GM20431 (cell line): Measurements from ENCODE around the gene HERPUD1.
"Not testable (repeated sequence)": the region's sequence is repeated elsewhere in the genome, so short reads cannot be mapped to it uniquely, and the experiment has no call there.

Experiments
- in situ Hi-C: fragments of 300-500 bp; cut with MseI, MboI; formaldehyde crosslinking; loops from one replicate; pipeline ENCODE4 v1.15.0; 2020; ENCODE audit warnings: low sequenced_read_pairs; ENCODE audit not compliant: unreplicated experiment

HERPUD1 gene

DNA sequence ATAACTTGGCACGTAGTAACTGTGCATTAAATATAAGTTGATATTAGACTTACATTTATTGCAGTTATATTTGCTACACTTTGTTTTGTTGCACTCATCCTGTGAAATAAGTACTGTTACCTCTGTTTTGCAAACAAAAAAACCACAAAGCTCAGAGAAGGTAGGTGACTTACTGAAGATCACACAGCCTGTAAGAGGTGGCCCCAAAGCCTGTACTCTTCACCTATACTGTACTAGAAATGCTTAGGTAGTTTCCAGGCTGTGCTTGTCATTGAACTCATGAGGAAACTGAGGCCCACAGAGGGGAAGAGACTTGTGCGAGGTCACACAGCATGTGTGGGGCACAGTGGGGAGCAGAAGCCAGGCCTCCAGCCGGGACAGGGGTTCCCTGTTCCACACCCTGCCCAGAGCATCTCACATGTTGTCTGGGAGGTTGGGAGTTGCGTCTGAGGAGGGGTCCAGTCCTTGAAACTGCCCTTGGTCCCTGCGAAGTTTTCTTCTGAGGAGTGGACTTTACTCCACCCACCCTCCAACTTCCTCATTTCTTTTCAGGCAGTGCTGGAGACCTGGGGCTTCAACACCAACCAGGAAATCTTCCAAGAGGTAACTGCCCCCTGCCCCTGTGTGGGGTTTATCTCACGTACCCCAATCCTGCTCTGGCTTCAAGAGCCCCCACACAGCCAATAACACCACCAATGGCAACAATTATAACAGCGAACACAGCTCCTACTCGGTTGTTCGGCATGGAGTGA lies 42.8 kb downstream of the HERPUD1 start:
- in situ Hi-C loops = loop anchor here (10.0 kb wide), 1 partner anchor 70 kb away; no protein-coding TSS in a partner anchor

DNA sequence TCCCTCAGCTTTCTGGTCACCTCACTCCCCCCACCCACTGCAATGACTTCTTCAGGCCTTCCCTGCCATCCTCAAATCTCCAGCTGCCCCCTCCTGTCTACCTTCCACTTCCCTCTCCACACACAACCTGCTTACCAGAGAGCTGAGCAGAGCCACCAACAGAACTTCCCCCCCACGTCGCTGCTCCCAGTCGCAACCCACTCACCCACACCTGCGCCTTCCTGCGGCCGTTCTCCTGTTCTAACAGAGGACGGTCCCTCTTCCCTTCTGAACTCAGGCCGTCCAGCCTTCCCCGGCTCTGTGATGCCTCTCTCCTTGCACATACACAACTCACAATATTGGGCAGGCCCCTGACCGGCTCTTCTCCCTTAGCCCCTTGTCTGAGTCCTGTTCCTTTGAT lies 43.8 kb downstream of the HERPUD1 start:
- in situ Hi-C loops = loop anchor here (10.0 kb wide), 1 partner anchor 69 kb away; no protein-coding TSS in a partner anchor

DNA sequence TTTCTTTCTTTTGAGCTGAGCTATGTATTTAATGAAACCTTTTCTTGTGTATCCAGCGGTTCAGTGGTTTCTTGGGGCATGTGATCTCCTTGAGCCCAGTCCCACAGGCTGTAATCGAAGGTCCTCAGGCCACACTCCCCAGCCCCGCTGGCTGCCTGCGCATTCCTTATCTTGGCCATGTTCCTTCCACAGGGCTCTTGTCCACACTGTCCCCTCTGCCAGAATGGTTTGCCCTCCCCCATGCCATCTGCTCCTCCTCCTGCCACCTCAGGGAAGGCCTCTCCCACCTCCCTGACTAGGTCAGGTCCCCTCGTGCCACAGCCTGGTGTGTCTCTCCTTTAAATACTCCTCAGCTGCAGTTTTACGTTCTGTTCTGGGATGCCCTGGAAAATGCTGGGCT lies 45.3 kb downstream of the HERPUD1 start:
- in situ Hi-C loops = loop anchor here (10.0 kb wide), 1 partner anchor 68 kb away; no protein-coding TSS in a partner anchor

DNA sequence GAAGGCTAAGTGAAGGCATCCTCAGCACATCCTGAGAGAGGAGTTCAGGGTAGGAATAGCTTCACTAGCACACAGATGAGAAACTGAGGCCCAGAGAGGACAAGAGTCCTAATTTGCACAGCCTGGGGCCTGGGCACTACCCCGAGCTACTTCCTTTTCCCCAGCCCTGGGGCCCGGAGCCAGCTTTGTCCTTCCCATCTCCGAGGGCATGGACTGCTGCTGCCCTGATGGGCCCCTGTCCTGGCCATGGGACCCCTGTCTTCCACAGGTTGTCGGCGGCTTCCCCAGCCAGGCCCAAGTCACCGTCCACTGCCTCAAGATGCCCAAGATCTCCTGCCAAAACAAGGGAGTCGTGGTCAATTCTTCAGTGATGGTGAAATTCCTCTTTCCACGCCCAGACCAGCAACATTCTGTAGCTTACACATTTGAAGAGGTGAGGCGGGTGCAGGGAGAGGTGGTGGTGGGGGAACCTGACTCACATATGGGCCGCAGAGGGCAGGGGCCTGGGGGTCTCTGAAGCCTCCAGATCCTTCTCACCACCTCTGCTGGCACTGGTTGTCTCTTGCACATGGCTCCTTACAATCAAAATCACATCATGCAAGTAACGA lies 46.0 kb downstream of the HERPUD1 start:
- in situ Hi-C loops = loop anchor here (10.0 kb wide), 1 partner anchor 67 kb away; no protein-coding TSS in a partner anchor

DNA sequence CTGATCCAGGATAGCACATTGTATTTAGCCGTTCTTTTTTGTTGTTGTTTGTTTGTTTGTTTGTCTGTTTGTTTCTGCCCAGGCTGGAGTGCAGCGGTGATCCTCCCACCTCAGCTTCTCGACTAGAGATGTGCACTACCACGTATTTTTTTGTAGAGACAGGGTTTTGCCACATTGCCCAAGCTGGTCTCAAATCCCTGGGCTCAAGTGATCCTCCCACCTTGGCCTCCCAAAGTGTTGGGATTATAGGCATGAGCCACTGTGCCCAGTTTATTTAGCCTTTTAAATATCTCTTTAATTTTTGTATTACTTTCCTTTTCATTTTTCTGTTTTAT lies 48.2 kb downstream of the HERPUD1 start:
- in situ Hi-C loops = no loop called here

DNA sequence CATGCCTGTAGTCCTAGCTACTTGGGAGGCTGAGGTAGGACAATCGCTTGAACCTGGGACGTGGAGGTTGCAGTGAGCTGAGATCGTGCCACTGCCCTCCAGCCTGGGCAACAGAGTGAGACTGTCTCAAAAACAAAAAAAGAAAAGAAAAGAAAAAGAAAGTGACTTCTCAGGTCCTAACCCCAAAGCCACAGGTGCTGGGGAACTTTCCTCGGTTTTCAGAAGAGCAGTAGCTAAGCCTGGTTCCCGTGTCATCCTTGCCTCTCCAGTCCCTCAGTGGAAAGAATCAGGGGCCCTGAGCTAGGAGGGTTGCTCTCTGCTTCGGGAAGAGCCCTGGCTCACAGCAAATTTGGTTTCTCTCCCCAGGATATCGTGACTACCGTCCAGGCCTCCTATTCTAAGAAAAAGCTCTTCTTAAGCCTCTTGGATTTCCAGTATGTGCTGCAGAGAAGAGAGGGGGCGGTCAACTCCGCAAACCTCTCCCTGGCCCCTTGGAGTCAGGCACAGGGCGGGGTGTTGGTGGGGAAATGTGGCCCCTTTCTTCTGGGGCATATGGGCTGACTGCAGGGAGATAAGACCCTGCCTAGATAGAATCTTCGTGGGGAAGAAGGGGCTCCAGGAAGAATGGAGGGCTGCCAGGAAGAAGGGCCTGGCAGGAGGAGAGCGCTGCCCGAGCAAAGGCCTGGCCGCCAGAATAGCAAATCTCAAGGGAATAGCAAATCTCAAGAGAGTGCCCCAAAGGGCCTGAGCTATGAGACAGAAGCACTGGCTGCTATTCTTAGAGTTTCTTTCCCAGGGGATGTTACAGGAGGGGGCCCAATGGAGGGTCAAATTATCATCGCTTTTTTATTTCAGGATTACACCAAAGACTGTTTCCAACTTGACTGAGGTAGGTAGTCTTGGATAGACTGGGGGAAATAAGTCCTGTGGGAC lies 49.1 kb downstream of the HERPUD1 start:
- in situ Hi-C loops = no loop called here

DNA sequence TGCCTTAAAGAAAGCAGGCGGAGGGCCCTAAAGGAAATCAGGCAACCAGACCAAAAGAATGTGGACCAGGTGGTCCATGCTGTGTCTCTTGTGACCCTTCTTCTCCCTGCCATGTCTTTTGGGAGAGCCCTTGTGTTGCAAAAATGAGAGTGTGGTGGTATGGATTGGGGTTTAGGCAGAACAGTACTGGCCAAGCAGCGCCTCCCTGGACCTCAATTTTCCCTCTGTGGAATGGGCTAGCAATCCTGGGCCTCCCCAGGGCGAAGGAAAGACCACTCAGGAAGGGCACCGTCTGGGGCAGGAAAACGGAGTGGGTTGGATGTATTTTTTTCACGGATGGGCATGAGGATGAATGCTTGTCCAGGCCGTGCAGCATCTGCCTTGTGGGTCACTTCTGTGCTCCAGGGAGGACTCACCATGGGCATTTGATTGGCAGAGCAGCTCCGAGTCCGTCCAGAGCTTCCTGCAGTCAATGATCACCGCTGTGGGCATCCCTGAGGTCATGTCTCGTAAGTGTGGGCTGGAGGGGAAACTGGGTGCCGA lies 49.9 kb downstream of the HERPUD1 start:
- in situ Hi-C loops = no loop called here

DNA sequence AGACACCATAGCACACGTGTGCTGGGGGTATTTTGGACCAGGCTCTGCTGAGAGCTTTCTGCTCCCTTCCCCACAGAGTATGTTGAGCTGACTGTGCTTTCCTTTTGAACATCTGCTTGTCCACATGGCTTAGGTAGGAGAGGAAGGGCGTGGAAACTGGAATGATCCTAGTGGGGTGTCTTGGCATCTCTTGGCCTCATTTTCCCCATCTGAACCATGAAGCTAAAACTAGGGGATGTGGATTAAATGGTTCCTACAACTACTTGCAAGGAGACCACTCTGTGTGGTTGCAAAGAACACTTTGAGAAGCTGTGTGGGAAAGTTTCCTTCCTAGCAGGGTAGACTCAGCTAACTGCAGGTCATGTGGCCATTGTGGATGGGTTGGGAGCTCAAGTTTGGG lies 50.8 kb downstream of the HERPUD1 start:
- in situ Hi-C loops = no loop called here

DNA sequence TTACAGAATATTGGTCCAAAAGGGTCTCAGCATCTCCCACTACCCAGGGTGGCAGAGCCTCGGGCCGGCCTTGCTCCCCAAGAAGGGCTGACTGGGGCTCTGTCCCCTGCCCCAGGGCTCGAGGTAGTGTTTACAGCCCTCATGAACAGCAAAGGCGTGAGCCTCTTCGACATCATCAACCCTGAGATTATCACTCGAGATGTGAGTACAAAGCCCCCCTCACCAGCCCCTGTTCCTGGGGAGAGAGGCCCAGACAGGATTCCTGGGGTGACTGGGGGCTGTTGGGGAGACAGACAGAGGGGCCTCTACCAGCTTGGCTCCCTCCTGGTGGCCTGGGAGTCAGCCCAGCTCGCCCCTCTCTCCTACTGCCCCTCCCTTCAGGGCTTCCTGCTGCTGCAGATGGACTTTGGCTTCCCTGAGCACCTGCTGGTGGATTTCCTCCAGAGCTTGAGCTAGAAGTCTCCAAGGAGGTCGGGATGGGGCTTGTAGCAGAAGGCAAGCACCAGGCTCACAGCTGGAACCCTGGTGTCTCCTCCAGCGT lies 51.3 kb downstream of the HERPUD1 start:
- in situ Hi-C loops = no loop called here

DNA sequence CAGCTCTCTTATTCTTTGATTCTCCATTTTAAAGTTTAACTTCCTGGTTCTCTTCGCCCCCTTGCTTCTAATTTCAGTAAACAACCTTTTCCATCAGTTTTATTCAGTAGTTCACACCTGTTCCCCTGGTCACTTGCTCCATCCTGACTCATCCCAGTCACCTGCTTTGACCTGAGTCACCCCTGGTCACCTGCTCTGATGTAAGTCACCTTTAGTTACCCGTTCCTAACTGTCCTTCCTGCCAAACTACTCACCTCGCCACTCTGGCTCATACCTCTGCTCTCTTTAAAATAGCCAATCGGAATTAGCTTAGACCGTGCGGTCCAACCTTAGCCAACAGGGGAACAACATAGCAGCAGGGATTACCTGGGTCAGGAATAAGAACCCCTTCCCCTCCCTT lies 52.7 kb downstream of the HERPUD1 start:
- in situ Hi-C loops = no loop called here

DNA sequence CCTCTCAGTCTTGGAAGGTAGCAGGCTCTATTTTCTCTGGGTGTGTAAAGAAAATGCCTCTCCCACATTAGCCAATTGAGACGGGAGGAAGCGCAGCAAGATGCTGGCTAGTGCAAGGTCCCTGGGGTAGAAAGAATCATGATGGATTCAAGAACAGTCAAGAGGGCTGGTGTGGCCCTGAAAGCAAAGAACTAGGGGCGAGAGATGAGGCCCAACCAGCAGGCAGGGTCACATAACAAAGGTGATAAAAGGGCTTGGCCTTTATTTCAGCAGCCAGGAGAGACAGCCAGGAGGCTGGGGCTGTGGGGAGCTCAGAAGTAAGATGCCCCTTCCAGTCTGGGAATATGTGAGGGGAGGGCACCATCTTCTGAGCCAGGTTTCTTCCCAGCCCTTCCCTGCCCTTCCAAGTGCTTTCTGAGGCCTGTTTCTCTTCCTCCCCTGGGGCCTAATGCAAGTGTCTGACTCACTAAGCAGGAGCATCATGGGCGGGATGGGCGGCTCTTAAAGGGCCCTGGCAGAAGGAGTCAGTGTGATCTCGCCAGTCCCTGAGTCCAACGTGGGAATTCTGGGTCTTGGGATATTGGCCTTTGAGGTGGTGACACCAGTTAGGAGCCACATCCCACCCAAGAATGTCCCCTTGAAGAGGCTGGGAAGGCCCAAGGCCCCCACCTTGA lies 53.5 kb downstream of the HERPUD1 start:
- in situ Hi-C loops = no loop called here

DNA sequence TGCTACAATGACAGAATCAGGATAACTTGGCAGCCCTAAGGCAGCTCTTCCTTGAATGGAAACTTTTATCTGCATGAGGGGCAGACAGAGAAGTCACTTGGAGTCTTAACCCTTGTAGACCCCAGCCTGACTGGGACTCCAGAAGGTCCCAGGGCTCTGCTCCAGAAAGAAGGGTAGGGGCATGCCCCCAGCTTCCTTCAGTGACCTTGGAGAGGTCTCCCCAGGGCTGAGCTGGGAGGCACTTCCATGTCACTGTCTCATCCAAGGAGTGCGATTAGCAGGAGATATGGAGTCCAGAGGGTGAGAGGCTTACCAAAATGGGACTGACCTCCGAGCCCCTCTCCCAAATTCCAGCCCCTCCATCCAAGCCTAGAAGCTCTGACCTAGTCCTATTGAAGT lies 54.0 kb downstream of the HERPUD1 start:
- in situ Hi-C loops = no loop called here

DNA sequence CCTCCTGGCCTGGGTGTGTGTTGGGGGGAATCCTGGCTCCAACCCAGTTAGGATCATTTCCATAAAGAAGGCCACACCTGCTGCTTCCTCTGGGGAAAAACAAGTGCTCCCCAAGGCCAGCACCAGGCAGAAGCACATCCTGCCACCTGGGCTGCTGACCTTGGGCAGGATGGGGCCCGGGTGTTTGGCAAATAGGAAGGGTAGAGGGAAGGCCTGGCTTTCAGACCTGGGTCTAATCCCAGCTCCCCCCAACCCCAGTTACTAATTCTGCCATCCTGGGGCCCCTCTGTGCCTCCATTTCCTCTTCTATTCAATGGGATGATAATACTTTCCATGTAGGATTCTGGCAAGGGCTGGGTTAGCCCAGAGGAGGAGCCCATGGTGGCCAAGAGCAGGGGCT lies 54.4 kb downstream of the HERPUD1 start:
- in situ Hi-C loops = no loop called here

DNA sequence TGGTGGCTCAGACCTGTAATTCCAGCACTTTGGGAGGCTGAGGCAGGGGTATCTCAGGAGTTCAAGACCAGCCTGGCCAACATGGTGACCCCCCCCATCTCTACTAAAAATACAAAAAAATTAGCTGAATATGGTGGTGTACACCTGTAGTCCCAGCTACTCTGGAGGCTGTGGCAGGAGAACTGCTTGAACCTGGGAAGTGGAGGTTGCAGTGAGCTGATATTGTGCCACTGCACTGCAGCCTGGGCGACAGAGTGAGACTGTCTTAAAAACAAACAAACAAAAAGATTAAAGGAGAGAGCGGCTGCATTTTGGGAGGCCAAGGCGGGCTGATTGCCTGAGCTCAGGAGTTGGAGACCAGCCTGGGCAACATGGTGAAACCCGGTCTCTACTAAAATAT lies 55.0 kb downstream of the HERPUD1 start:
- in situ Hi-C loops = not testable (repeated sequence)

DNA sequence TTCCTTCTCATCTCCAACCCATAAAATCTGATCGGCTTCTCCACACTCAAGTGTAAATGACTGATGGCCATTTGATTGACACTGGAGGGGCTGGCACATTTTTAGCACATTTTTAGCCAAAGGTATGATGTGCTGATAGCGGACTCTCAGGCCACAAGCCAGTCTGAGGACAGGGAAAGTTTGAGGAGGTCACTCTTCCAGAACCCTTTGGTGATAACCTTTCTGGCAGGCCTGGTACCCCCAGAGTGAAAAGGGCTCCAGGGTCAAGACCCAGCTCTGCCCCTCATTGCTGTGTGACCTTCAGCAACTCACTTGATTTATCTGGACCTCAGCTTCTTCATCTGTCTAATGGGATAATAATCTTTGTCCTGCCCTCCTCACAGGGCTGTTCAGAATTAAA lies 55.8 kb downstream of the HERPUD1 start:
- in situ Hi-C loops = no loop called here

DNA sequence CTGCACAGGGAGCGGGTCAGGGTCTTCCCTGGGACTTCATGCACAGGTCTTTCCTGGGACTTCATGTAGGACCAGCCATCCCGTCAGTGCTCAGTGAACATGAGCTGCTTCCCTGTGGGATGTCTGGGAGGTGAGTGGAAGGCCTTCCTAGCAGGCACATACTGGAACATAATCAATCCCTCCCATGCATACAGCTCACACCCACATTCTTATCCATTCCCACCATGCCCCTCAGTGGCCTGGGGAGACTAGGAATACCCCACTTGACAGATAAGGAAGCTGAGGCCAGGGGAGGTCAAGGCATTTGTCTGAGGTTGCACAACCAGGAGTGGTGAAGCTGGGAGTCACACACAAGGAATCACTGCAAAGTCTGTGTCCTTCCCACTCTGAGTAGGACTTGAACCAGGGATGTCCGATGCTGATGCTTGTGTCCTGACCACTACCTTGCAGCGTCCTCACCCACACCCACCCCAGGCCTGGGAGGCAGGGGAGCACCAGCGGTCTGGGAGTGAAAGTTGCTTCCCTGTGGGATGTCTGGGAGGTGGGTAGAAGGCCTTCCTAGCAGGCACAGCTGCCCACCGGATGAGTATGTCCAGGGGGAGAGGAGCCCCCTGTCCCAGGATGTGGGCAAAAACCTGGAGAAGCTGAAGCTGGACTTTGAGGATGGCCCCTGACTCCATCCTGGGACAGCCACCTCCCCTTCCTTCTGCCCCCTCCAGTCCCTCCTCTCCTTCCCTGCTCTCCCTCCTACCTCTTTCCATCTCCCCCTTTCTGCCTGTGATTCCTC lies 56.4 kb downstream of the HERPUD1 start:
- in situ Hi-C loops = no loop called here

DNA sequence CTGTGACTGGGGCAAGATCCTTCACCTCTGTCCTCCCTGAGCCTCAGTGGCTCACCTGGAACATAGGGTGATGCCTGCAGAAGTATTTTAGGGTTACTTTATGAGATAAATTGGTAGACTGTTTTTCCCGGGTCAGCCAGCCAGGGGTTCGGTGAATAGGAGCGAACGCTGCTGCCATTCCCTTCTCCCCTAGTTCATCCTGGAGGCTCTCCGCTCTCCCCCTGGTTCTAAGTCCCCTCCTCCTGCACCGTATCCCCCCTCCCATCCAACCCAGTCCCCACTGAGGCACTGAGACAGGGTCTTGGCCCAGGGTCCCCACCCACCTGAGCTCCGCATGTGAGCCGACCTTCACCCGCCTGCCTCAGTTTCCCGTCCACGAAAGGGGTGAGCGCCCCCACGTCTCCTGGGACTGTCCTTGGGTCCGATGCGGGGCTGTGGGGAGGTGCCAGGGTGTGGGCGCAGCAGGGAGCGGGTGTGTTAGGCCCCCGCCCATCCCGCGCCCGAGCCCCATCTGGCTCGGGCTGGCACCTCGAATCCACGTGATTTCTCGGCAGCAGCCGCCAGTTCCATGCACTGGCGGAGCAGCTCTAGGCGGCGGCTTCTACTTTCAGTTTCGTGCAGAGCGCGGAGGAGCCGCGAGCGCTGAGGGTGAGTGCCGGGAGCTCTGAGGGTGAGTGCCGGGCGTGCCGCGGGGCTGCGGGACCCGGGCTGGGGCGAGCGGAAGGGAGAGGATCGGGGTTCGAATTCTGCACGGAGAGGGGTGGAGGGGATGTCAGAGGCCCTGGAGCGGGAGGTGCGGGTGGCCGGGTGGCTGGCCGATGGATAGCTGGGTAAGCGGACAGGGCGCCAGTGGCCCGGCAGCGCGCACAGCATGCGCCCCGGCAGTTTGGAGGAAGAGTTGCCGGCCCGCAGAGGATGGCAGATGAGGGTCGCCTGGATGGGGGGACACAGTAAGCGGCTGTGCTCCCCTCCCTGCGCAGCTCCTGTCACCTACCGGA lies 57.3 kb downstream of the HERPUD1 start, which contains the start of gene NLRC5:
TSS of gene NLRC5 (plus strand) at position 610 of the 998 bp plus-strand sequence. CDS start 31,156 bp downstream, outside the sequence.
- in situ Hi-C loops = no loop called here

DNA sequence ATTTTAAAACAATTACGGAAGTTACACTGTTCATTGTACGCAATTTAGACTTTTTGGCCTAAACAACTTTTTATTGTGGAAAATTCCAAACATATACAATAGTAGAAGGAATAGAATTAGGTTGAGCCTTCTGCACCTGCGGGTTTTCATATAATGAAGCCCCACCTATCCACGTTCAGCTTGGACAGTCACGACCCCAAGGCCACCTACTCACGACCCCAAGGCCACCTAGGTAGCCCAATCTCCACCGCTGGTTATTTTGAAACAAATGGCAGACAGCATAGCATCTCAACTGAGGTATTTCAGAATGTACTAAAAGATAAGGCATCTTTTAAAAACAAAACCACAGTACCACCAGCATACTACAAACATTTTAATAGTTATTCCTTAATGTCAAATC lies 58.0 kb downstream of the HERPUD1 start:
- in situ Hi-C loops = no loop called here
